ENCODE data around the gene GRID1. TPM values are rescaled to one million over a fixed set of nuclear protein-coding genes. Genes with fewer than 3 reads are reported as not detected.

Gene GRID1
- polyA plus RNA-seq, 1 donor (not counting 4 experiments of a cell fraction or from before 2014, with no cell fraction given), result 0.01 TPM

DNA sequence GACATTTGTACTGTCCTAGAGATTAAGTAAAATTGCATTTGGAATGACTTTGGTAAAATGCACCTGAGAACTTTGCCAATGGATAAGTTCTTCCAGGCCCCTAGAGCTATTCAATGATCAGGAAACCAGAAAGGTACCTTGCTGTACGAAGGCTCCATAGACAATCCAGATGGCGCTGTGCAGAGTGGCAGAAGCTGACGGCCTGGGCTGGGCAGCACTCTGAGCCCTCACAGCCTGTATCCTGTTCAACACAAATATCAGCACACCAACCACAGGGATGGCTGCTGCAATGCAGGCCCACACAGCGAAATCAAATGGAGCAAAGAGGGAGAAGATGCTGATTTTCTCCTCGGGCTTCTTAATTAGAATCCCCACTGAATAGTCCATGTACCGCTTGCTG lies 642.4 kb downstream of the GRID1 start:
- H2AFZ ChIP-seq (ENCODE audit: control insufficient read depth, low read length), result no peak overlapping the region
- H3K4me2 ChIP-seq (ENCODE audit: control insufficient read depth, extremely low read depth, insufficient read depth, low read depth, low read length), result no peak overlapping the region
- H3K9me3 ChIP-seq (ENCODE audit: control insufficient read depth, low read depth, low read length), result no peaks in the 10 kb centered on the region
- DNase-seq (ENCODE audit: low read depth, low spot score) (no peak), FAIRE-seq (no peak)
- H3K9me1 ChIP-seq (ENCODE audit: control insufficient read depth, extremely low read depth, insufficient read depth, low read length), result no peaks in the 10 kb centered on the region
- dilution Hi-C loops (cut with MboI; ENCODE audit: extremely low pct_ligation_motif_present, low sequenced_read_pairs), result no loop called here
- H3K27me3 ChIP-seq (ENCODE audit: control insufficient read depth, extremely low read depth, insufficient read depth, low read length), result no peaks in the 10 kb centered on the region
- no peaks in the 10 kb centered on the region for H3K79me2 ChIP-seq (ENCODE audit: control insufficient read depth, insufficient read depth, low read length)
- no peak overlapping the region for H3K9ac ChIP-seq (ENCODE audit: control insufficient read depth, extremely low read depth, insufficient read depth, low read length)
- H3K4me1 ChIP-seq (ENCODE audit: control insufficient read depth, extremely low read depth, insufficient read depth, low read length), result no peaks in the 10 kb centered on the region
- H3K27ac ChIP-seq (ENCODE audit: control insufficient read depth, insufficient read depth, low read length), result no peak overlapping the region
- TF ChIP-seq, protein P1, sequence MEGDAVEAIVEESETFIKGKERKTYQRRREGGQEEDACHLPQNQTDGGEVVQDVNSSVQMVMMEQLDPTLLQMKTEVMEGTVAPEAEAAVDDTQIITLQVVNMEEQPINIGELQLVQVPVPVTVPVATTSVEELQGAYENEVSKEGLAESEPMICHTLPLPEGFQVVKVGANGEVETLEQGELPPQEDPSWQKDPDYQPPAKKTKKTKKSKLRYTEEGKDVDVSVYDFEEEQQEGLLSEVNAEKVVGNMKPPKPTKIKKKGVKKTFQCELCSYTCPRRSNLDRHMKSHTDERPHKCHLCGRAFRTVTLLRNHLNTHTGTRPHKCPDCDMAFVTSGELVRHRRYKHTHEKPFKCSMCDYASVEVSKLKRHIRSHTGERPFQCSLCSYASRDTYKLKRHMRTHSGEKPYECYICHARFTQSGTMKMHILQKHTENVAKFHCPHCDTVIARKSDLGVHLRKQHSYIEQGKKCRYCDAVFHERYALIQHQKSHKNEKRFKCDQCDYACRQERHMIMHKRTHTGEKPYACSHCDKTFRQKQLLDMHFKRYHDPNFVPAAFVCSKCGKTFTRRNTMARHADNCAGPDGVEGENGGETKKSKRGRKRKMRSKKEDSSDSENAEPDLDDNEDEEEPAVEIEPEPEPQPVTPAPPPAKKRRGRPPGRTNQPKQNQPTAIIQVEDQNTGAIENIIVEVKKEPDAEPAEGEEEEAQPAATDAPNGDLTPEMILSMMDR (optimal IDR thresholded peaks at IDR 0.05 in 1 of 3, IDR thresholded peaks at IDR 0.05 in 1 of 3, conservative IDR thresholded peaks at IDR 0.05 in 1 of 3; ENCODE audit: extremely low read depth in 1 of 3, insufficient read depth in 2 of 3, low read length in 3 of 3), result no peak
- no peak for TF ChIP-seq EZH2 (IDR thresholded peaks at IDR 0.05; ENCODE audit: low read length)
- no peaks in the 10 kb centered on the region for H3K36me3 ChIP-seq (ENCODE audit: control insufficient read depth in 2 of 2, extremely low read depth in 1 of 2, insufficient read depth in 2 of 2, low read length in 2 of 2)
- no peak overlapping the region for H3K4me3 ChIP-seq (ENCODE audit: control insufficient read depth in 2 of 3, extremely low read depth in 1 of 3, insufficient read depth in 2 of 3, low read depth in 1 of 3, low read length in 3 of 3)
- no peaks in the 10 kb centered on the region for H4K20me1 ChIP-seq (ENCODE audit: control insufficient read depth, extremely low read depth, insufficient read depth, low read length)

DNA sequence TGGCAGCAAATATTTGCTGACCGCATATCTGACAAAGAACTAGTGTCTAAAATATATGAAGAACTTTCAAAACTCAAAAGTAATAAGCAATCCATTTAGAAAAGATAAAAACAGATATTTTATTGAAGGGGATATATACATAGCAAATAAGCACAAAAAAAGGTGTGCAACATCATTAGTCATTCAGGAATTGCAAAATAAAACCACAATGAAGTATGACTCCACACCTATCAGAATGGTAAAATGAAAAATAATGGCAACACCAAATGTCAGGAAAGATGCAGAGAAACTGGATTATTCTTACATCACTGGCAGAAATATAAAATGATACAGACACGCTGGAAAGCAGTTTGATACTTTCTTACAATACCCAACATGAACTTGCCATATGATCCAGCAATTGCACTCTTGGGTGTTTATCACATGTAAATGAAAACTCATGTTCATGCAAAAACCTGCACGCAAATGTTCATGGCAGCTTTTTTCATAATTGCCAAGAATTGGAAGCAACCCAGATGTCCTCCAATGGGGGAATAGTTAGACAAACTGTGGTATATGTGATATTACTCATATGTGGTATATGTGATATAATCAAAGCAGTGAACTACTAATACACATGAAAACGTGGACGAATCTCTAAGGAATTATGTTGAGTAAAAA lies 645.5 kb downstream of the GRID1 start:
- FAIRE-seq (no peak), DNase-seq (ENCODE audit: low read depth, low spot score) (no peak)
- H3K27ac ChIP-seq (ENCODE audit: control insufficient read depth, insufficient read depth, low read length), result no peak overlapping the region
- H3K9ac ChIP-seq (ENCODE audit: control insufficient read depth, extremely low read depth, insufficient read depth, low read length), result no peak overlapping the region
- no peaks in the 10 kb centered on the region for H3K79me2 ChIP-seq (ENCODE audit: control insufficient read depth, insufficient read depth, low read length)
- no peaks in the 10 kb centered on the region for H3K9me1 ChIP-seq (ENCODE audit: control insufficient read depth, extremely low read depth, insufficient read depth, low read length)
- no peaks in the 10 kb centered on the region for H3K27me3 ChIP-seq (ENCODE audit: control insufficient read depth, extremely low read depth, insufficient read depth, low read length)
- no peaks in the 10 kb centered on the region for H3K9me3 ChIP-seq (ENCODE audit: control insufficient read depth, low read depth, low read length)
- H3K4me2 ChIP-seq (ENCODE audit: control insufficient read depth, extremely low read depth, insufficient read depth, low read depth, low read length), result no peak overlapping the region
- H2AFZ ChIP-seq (ENCODE audit: control insufficient read depth, low read length), result no peak overlapping the region
- no peak overlapping the region for H3K4me3 ChIP-seq (ENCODE audit: control insufficient read depth in 2 of 3, extremely low read depth in 1 of 3, insufficient read depth in 2 of 3, low read depth in 1 of 3, low read length in 3 of 3)
- H3K4me1 ChIP-seq (ENCODE audit: control insufficient read depth, extremely low read depth, insufficient read depth, low read length), result no peaks in the 10 kb centered on the region
- dilution Hi-C loops (cut with MboI; ENCODE audit: extremely low pct_ligation_motif_present, low sequenced_read_pairs), result no loop called here
- no peaks in the 10 kb centered on the region for H4K20me1 ChIP-seq (ENCODE audit: control insufficient read depth, extremely low read depth, insufficient read depth, low read length)
- no peaks in the 10 kb centered on the region for H3K36me3 ChIP-seq (ENCODE audit: control insufficient read depth in 2 of 2, extremely low read depth in 1 of 2, insufficient read depth in 2 of 2, low read length in 2 of 2)
- TF ChIP-seq EZH2 (IDR thresholded peaks at IDR 0.05; ENCODE audit: low read length), result no peak
- TF ChIP-seq, protein P1 (optimal IDR thresholded peaks at IDR 0.05 in 1 of 3, IDR thresholded peaks at IDR 0.05 in 1 of 3, conservative IDR thresholded peaks at IDR 0.05 in 1 of 3; ENCODE audit: extremely low read depth in 1 of 3, insufficient read depth in 2 of 3, low read length in 3 of 3), result no peak
